Measurements from ENCODE around the gene KLHL29.

Gene KLHL29

GRCh38 chr2:23537991-23538390 is 153.0 kb downstream of the KLHL29 start:
- Mint-ChIP-seq H3K27me3 (ENCODE audit: low read depth) (peaks cover 10% of the 10 kb centered on the region), H3K27ac (no peak overlapping the region), H3K4me3 (no peak overlapping the region), H3K36me3 (ENCODE audit: low read depth) (no peaks in the 10 kb centered on the region), H3K4me1 (ENCODE audit: low read depth) (peaks cover 13% of the 10 kb centered on the region), H3K9me3 (no peaks in the 10 kb centered on the region)

DNA sequence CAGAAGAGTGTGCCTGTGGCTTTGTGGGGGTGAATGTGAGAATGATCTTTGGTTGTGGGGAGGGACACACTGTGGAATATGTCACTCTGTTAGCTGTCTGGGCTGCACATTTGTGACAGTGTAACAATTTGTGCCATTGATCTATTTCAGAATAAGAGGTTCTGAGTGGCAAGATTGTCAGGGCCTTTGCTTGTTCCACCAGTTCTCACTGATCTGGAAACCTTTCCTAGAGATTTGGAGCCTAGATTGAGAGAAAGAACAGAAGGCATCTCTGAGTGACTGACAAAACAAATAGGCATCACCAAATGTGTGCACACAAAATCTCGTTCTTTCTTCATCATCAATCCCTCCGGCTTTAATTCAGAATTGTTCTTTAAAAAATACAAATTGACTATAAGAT is 153.6 kb downstream of the KLHL29 start:
- H3K4me1 Mint-ChIP-seq (ENCODE audit: low read depth) = peaks cover 11% of the 10 kb centered on the region
- H3K27me3 Mint-ChIP-seq (ENCODE audit: low read depth) = peaks cover 10% of the 10 kb centered on the region
- H3K27ac Mint-ChIP-seq = no peak overlapping the region
- H3K36me3 Mint-ChIP-seq (ENCODE audit: low read depth) = no peaks in the 10 kb centered on the region
- H3K4me3 Mint-ChIP-seq = no peak overlapping the region
- H3K9me3 Mint-ChIP-seq = no peaks in the 10 kb centered on the region

GRCh38 chr2:23540804-23541360 is 155.9 kb downstream of the KLHL29 start:
- peaks cover 4% of the 10 kb centered on the region for H3K4me1 Mint-ChIP-seq (ENCODE audit: low read depth)
- no peaks in the 10 kb centered on the region for H3K36me3 Mint-ChIP-seq (ENCODE audit: low read depth)
- no peak overlapping the region for H3K27ac Mint-ChIP-seq
- H3K4me3 Mint-ChIP-seq = no peak overlapping the region
- H3K27me3 Mint-ChIP-seq (ENCODE audit: low read depth) = peaks cover 10% of the 10 kb centered on the region
- no peaks in the 10 kb centered on the region for H3K9me3 Mint-ChIP-seq

DNA sequence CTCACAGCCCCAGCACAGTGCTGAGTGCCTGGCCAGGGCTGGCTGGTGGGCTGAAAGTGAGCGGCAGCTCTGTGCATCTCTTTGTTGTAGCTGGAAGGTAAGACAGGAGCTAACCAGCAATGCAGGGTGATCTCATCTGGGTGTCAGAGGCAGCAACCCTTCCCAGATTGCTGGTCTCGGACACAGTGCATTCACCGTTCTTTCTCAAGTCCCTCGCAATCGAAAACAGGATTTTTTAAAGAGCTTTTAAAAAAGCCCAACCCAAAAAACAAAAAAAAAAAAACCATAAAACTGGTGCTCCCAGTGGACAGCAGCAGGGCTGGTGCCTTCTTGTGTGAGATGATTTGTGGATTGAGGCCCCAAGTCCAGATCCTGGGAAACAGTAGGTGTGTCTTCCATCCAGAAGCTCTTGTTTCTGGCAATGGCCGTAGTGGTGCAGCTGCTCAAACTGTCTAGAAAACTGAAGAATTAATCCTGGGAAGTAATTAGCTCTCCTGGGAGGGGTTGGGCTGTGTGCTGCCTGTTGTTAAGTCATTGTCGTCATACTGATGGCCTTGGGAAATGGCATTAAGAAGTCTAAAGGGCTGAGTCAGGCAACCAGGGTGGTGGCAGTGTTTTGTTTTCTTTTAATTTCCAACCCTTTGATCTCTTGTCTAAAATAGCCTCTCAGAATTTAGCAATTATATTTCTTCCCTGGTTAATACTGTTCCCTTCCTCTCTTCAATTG is 156.7 kb downstream of the KLHL29 start:
- Mint-ChIP-seq H3K9me3 (no peaks in the 10 kb centered on the region), H3K4me3 (no peak overlapping the region), H3K36me3 (ENCODE audit: low read depth) (no peaks in the 10 kb centered on the region), H3K4me1 (ENCODE audit: low read depth) (peaks cover 4% of the 10 kb centered on the region), H3K27me3 (ENCODE audit: low read depth) (peaks cover 10% of the 10 kb centered on the region), H3K27ac (no peak overlapping the region)

DNA sequence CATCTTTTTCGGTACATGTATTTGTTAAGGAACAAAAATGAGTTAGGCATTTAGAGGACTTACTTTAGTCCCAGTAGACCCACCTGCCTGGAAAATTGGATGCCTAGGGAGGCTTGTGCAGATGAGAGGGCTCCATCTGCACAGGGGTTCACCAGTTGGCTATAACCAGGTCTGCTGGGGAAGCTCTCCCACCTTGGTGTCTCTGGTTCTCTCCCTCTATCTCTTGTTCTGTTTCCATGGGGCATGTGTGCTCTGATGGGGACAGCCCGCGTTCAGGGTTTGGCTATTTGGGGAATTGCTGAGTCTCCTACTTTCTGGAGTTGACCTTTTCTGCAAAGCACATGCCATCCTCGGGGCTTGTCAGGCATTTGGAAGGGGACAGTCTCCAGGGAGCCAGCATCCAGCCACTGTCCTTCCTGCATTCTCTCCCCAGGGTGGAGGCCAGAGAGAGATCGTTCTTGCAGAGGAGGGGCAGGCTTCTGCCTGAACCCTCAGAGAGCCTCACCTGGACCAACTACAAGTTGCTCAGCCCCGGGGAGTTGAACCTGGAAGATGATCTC is 157.3 kb downstream of the KLHL29 start:
- H3K36me3 Mint-ChIP-seq (ENCODE audit: low read depth) = no peaks in the 10 kb centered on the region
- peaks cover 10% of the 10 kb centered on the region for H3K27me3 Mint-ChIP-seq (ENCODE audit: low read depth)
- H3K4me1 Mint-ChIP-seq (ENCODE audit: low read depth) = peaks cover 4% of the 10 kb centered on the region
- no peak overlapping the region for H3K27ac Mint-ChIP-seq
- no peaks in the 10 kb centered on the region for H3K9me3 Mint-ChIP-seq
- H3K4me3 Mint-ChIP-seq = no peak overlapping the region

- H3K4me1 Mint-ChIP-seq (ENCODE audit: low read depth) = peaks cover 2% of the 10 kb centered on the region
- H3K27me3 Mint-ChIP-seq (ENCODE audit: low read depth) = peaks cover 9% of the 10 kb centered on the region
- no peaks in the 10 kb centered on the region for H3K36me3 Mint-ChIP-seq (ENCODE audit: low read depth)
- no peaks in the 10 kb centered on the region for H3K9me3 Mint-ChIP-seq
- no peak overlapping the region for H3K4me3 Mint-ChIP-seq
- H3K27ac Mint-ChIP-seq = no peak overlapping the region
Observed at GRCh38 chr2:23543302-23543701, 158.3 kb downstream of the KLHL29 start.

DNA sequence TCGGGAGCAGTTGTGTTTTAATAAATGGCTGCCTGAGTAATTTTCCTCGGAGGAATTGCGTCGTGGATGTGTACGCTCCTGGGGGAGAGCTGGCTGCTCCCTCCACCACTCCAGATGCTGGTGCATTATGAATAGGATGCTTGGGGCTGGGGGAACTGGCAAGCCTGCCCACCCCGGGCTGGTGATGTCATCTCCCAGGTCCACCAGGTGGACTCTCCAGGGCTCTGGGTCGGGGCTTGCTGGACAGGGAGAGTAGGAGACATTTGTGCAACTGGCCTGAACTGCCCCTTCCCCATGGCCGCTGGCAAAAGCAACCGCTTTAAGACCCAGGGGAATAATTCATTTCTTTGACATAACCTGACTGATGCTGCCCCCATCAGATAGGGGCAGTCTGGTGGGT is 158.7 kb downstream of the KLHL29 start:
- H3K27ac Mint-ChIP-seq = no peak overlapping the region
- H3K36me3 Mint-ChIP-seq (ENCODE audit: low read depth) = no peaks in the 10 kb centered on the region
- H3K27me3 Mint-ChIP-seq (ENCODE audit: low read depth) = peaks cover 5% of the 10 kb centered on the region
- H3K4me3 Mint-ChIP-seq = no peak overlapping the region
- H3K4me1 Mint-ChIP-seq (ENCODE audit: low read depth) = no peaks in the 10 kb centered on the region
- H3K9me3 Mint-ChIP-seq = no peaks in the 10 kb centered on the region

GRCh38 chr2:23544589-23545295 is 159.8 kb downstream of the KLHL29 start:
- Mint-ChIP-seq H3K27me3 (ENCODE audit: low read depth) (peaks cover 3% of the 10 kb centered on the region), H3K27ac (no peak overlapping the region), H3K4me1 (ENCODE audit: low read depth) (no peaks in the 10 kb centered on the region), H3K4me3 (no peak overlapping the region), H3K36me3 (ENCODE audit: low read depth) (no peaks in the 10 kb centered on the region), H3K9me3 (no peaks in the 10 kb centered on the region)

- Mint-ChIP-seq H3K9me3 (no peaks in the 10 kb centered on the region), H3K4me1 (ENCODE audit: low read depth) (no peaks in the 10 kb centered on the region), H3K4me3 (no peak overlapping the region), H3K27me3 (ENCODE audit: low read depth) (peaks cover 1% of the 10 kb centered on the region), H3K36me3 (ENCODE audit: low read depth) (no peaks in the 10 kb centered on the region), H3K27ac (no peak overlapping the region)
Observed at GRCh38 chr2:23545396-23545795, 160.4 kb downstream of the KLHL29 start.

DNA sequence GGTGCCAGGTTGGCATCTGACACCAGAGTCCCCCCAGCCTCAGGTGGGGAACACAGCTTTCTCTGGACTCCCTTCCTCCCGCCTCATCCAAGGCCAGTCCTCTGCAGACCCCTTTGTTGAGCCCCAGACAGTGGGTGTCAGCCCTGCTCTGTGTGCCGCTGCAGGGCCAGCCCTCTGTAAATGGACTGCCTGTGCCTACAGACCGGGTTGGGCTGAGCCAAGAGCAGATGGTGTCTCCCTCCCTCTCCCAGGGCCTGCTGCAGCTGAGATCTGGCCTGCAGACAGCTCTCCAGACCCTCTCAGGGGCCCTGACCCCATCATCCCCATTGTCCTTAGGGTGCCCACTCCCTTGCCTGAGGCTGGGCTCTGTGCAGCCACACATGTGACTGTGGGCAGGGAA is 160.8 kb downstream of the KLHL29 start:
- Mint-ChIP-seq H3K4me1 (ENCODE audit: low read depth) (no peaks in the 10 kb centered on the region), H3K27ac (no peak overlapping the region), H3K27me3 (ENCODE audit: low read depth) (no peaks in the 10 kb centered on the region), H3K36me3 (ENCODE audit: low read depth) (no peaks in the 10 kb centered on the region), H3K4me3 (no peak overlapping the region), H3K9me3 (no peaks in the 10 kb centered on the region)

DNA sequence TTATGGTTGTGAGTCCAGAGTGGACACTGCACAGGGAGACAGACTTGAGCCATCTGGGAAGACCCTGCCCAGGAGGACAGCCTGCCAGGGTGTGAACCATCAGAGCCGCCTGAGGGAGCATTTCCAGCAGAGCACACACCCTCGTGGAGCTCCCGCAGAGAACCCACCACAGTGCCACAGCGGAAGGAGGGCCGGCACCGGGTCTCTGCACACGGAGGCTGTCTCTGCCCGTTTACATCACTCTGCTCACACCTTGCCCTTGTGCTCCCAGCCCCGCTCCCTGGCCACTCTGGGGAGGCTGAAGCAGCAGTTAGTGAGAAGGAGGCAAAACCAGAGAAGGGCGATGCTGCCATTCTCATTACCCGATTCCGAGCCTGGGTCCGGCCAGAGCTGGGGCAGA is 161.9 kb downstream of the KLHL29 start:
- H3K27ac Mint-ChIP-seq = no peak overlapping the region
- H3K4me1 Mint-ChIP-seq (ENCODE audit: low read depth) = peaks cover 3% of the 10 kb centered on the region
- no peaks in the 10 kb centered on the region for H3K9me3 Mint-ChIP-seq
- H3K27me3 Mint-ChIP-seq (ENCODE audit: low read depth) = no peaks in the 10 kb centered on the region
- H3K4me3 Mint-ChIP-seq = no peak overlapping the region
- no peaks in the 10 kb centered on the region for H3K36me3 Mint-ChIP-seq (ENCODE audit: low read depth)

- H3K4me1 Mint-ChIP-seq (ENCODE audit: low read depth) = peaks cover 5% of the 10 kb centered on the region
- H3K4me3 Mint-ChIP-seq = no peak overlapping the region
- H3K36me3 Mint-ChIP-seq (ENCODE audit: low read depth) = no peaks in the 10 kb centered on the region
- no peaks in the 10 kb centered on the region for H3K9me3 Mint-ChIP-seq
- H3K27ac Mint-ChIP-seq = no peak overlapping the region
- H3K27me3 Mint-ChIP-seq (ENCODE audit: low read depth) = no peaks in the 10 kb centered on the region
Observed at GRCh38 chr2:23547725-23548124, 162.7 kb downstream of the KLHL29 start.

- H3K27ac Mint-ChIP-seq = no peak overlapping the region
- H3K9me3 Mint-ChIP-seq = no peaks in the 10 kb centered on the region
- no peaks in the 10 kb centered on the region for H3K36me3 Mint-ChIP-seq (ENCODE audit: low read depth)
- H3K4me1 Mint-ChIP-seq (ENCODE audit: low read depth) = peaks cover 5% of the 10 kb centered on the region
- H3K4me3 Mint-ChIP-seq = no peak overlapping the region
- H3K27me3 Mint-ChIP-seq (ENCODE audit: low read depth) = no peaks in the 10 kb centered on the region
Observed at GRCh38 chr2:23548143-23548769, 163.3 kb downstream of the KLHL29 start.

GRCh38 chr2:23549051-23549450 is 164.1 kb downstream of the KLHL29 start:
- Mint-ChIP-seq H3K36me3 (ENCODE audit: low read depth) (no peaks in the 10 kb centered on the region), H3K4me3 (no peak overlapping the region), H3K4me1 (ENCODE audit: low read depth) (peaks cover 5% of the 10 kb centered on the region), H3K27ac (no peak overlapping the region), H3K9me3 (no peaks in the 10 kb centered on the region), H3K27me3 (ENCODE audit: low read depth) (no peaks in the 10 kb centered on the region)
